GM18520 (cell line): ENCODE results near the gene CTBP1.

Source experiments
- ATAC-seq: cut with Tn5 transposase; IDR thresholded peaks from one replicate; pipeline ENCODE4 v1.9.1; 2021; ENCODE audit not compliant: unreplicated experiment

CTBP1 gene

DNA sequence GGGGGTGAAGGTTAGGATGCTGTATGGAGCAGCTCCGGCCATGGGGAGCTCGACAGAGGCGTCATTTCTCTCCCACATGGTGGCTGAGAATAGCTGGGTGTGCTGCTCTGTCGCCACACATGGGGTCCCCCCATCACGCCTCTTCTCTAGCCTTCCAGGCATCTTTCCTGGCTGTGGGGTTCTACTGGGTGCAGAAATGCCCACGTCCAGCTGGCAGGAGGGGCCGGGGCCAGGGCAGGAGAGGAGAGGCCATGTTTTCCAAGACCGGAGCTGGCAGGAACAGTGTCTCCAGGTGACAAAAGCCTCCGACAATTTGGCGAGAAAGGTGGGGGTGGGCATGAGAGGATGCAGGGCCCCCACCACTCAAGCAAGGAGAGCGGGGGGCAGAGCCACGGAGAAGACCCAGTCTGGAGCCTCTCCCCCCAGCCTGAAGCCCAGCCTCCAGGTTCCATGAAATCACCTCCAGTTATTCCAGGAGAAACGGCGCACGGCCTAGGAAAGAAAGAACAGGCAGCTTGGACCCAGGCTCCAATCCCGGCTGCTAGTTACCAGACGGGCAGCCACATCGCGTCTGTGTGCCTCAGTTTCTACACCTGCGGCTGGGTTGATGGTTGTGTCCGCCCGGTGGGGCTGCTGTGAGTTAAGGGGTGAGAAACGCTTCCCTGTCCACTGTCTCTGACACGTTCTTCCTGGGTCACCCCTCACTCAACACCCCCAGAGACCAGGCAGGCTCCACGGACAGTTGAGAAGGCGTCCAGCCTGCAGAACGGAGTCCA, 49.2 kb downstream of the CTBP1 start:
- no peak for ATAC-seq

DNA sequence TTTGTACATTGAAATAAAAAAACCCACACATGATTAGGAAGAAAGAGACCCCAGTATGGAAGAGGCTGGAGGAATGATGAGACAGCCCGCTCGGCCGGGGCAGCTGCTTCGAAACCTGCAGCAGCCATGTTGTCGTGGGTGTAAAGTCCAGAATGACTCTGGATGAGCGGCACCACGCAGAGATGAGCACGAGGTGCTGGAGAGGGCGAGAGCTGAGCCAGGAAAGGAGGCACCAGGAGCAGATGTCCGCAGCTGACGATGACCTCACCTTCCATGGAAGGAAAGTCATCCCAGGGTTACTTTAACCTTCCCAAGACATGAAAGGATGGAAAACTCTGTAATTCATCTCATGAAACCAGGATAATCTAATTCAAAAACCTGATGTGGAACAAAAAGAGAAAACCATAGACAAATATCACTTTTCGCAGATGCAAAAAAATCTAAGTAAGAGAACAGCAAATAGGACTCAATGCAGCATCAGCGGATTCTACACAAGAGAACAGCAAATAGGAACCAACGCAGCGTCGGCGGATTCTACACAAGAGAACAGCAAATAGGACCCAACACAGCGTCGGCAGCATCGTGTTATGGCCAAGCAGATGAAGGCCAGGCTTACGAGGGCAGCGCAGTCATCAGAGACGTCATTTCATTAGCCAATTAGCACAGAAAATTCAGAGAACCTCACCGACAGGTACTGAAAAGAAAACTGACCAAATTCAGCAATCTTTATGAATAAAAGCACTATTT, 50.7 kb downstream of the CTBP1 start:
- ATAC-seq: no peak

DNA sequence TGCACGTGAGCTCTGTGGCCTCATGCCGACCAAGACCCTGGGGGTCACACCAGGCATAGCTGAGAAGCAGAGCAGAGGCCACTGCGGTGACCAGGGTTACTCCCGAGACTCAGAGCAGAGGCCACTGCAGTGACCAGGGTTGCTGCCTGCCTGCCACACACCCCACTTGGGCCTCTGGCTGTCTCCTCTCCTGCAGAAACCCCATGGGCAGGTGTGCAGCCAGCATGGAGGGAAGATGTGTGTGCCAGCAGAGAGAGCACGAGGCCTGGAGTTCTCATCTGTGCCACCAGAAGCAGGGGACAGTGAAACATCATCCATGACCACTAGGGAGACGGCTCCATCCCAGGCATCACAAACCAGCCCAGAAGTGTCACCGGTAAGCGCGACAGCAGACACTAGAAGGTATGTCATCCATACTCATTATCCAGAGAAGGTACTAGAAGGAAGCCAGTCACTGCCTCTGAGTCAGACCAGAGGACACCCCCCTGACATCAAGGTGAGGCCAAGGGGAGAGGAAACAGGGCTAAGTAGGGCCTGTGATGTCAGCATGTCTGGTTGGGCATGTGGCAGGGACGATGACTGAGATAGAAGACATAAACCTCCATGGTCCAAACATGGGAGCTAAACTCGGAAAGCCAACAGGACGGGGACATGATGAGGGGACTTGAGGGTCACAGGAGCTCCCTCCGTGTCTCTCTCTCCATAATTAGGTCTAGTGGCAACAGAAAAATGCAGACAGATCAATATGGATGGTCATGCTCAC, 52.3 kb downstream of the CTBP1 start:
- no peak for ATAC-seq

DNA sequence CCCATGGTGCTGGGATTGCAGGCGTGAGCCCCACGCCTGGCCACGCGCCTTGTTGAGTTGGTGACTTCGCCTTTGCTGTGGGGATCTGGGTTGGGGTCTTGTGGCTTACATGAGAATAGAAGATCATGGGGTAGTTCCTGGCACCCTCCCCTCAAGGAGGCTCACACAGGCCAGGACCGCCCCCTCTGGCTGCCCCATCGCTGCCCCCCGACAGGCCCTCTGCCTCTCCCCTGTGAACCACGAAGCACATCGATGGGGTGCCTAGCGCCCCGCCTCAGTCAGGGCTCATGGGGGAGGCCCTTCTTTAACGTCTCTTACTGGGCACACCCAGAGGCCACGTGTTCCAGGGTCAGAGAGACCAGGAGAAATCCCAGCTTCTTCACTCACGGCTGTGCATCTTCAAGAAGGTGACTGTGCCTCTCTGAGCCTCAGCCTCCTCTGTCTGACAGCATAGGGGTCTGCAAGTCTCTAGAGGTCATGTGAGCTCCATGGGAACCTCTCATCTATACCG, 53.0 kb downstream of the CTBP1 start:
- ATAC-seq: no peak

DNA sequence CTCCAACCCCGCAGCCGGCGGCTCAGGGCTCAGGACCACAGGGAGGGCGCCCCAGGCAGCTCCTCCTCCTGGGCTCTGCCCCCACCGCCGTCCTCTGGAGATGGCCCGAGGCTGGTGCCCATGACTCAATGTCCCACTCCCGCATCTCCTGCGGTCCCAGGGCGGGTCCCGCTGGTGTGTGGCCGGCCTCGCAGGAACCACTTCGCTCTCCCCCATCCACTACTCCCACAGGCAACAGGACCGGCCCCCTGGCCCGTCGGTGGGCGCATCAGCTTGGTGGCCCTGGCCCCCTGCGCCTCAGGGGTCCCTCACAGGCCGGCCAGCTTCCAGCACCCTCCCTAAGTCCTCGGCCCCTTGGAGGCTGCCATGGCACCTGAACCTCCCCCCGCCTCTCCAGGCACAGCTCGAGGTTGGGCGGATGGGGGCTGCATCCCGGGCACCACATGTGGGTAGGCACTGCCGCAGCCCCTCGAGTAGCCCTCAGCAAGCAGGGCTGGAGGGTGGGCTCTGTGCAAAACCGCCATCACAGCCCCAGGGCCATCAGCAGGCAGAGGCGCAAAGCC, 53.7 kb downstream of the CTBP1 start:
- no peak for ATAC-seq

DNA sequence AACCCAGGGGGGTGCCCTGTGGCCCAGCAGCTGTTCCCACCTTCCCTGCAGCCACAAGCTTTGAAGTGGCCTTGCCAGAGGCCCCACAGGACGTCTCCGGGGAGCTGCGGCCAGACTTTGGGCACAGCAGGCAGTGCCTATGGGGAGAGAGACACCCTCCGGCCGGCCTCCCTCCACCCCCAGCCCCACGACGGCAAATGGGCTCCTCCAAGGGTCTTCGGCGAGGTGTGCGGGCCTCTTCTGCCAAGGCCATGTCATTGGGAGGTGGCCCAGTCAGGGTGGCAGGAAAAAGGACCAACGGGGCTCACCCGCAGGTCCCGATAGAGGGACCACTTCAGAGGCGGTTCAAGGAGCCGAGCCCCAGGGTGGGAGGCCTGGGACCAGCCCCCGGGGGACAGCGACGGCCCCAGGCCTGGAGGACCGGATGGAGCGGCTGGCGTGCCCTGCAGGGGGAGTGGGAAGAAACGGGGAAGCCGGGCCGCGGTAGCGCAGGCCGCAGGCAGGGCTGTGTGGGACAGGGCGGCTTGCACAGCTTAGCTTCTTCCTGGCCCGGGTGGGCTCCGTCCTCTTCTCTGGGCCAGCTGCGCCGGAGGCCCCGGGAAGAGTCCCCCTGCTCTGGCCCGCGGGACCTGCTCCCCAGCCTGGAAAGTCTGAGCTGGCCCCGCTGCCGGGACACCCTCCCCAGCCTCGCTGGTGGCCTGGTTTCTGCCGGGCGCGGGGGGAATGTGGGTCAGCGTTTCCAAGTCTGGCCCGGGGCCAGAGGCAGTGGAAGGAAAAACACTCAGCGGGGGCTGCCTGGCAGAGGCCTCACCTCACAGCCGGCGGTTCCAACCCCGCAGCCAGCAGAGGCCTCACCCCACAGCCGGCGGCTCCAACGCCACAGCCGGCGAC, 54.7 kb downstream of the CTBP1 start:
- ATAC-seq: no peak

DNA sequence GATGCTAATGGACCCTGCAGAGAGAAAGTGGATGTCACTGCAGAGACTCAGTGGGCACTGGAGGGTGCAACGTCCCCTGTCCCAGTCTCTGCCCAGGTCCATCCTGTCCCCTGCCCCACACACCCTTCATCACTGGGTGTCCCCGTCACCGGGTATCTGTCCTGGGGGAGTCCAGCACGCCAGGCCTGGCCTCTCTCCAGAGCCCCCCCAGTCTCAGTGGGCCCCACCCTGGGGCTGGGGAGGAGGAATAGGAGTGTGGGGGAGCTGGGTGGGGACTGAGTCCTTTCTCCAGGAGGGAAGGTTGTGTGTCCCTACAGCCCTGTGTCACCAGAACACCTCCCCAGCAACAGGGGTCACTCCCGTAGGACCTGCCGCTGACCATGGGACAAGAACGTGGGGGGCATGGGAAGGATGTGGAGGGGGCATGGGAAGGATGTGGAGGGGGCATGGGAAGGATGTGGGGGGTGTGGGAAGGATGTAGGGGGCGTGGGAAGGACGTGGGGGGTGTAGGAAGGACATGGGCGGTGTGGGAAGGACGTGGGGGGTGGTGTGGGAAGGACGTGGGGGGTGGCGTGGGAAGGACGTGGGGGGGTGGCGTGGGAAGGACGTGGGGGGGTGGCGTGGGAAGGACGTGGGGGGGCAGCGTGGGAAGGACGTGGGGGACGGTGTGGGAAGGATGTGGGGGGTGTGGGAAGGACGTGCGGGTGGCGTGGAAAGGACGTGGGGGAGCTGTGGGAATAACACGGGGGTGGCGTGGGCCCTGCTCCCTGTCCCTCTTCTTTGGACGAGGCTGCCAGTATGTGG, 55.5 kb downstream of the CTBP1 start:
- no peak for ATAC-seq

DNA sequence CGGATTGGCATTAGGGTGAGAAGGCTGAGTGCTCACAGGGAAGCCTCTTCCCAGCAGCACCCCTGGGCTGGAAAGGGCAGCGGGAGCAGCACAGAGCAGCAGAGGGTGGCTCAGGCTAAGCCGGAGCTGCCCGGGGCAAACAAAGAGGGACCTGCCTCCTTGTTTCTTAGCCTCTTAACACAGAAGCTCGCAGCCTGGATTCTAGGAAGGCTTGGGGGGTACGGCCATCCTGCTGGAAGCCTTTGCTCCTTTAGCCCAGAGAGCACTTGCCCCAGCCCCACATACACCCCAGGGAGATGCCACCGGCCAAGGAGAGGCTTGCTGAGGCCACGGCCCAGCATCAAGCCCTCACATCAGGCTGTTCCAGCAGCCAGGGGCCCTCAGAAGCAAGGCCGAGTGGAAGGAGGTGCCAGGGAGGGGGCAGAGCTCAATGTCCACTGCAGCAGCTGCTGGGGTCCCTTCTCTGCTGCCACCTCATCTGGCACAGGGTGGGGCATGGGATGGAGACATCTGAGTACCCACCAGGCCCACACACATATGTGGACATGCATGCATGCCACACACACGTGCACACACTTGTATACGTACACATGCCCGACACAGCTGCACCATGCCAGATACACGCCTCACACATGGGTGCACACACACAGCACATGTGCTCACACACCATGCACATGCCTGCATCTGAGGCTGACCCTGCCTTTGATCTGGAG, 56.3 kb downstream of the CTBP1 start:
- no peak for ATAC-seq

DNA sequence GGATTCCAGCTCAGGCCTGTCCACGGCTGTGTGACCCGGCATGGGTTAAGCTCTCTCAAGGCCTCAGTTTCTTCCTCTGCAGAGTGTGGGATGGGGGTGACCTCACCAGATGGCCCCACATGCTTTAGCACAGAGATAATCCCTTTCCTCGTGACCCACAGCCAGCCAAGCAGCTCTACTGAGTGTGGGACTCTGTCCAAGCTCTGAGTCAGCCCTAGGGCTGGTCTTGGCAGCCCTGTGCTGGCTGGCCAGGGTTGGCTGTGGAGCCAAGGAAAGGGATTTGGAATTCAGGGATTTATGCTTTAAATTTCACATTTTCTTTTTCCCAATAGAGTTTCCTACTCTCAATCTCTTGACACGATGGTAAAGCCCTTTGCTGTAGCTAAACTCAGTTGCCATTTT, 56.8 kb downstream of the CTBP1 start:
- ATAC-seq: no peak

DNA sequence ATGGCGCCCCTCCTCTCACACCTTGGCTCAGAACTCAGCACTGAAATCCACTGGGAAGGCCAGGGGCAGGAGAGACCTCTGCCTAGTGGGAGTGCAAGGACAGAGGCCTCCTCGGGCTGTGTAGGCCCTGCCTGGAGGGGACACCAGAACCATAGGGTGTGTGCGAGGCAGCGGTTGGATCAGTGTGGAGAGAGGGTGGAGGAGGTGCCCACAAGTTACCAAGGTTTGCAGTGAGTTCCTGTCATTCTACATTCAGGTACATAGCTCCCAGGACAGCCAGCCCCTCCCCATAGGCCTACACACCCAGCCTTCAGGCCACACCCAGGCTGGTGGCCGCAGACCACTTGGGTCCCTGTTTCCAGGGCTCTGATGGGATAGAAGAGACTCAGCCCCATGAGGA, 57.3 kb downstream of the CTBP1 start:
- no peak for ATAC-seq

DNA sequence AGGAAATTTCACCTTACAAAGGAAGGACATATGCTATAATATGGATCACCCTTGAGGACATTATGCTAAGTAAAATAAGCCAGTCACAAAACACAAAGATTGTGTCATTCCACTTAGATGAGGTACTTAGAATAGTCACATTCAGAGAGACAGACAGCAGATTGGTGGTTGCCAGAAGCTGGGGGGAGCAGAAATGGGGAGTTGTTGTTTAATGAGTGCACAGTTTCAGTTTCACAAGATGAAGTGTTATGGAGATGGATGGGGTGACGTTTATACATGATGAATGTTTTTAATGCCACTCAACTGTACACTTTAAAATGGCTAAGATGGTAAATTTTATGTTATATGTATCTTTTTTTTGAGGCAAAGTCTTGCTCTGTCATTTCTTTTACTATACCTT, 61.7 kb downstream of the CTBP1 start:
- peak; percentile 79 for ATAC-seq

DNA sequence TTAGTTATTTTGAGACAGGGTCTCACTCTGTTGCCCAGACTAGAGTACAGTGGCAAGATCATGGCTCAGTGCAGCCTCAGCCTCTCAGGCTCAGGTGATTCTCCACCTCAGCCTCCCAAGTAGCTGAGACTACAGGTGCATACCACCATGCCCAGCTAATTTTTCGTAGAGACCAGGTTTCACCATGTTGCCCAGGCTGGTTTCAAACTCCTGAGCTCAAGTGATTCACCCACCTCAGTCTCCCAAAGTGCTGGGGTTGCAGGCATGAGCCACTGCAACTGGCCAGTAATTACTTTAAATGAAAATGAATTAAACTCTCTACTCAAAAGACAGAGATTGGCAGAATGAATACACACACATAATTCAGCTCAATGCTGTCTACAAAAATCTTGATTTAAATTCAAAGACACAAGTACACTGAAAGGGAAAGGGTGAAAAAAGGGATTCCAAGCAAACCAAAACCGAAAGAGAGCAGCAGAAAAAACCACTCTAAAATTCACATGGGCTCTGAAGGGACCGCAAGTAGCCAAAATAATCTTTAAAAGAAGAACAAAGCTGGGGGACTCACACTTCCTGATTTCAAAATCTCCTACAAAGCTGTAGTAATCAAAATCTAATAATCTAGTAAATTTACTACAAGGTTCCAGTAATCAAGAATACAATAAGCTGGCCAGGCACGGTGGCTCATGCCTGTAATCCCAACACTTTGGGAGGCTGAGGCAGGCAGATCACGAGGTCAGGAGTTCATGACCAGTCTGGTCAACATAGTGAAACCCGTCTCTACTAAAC, 64.8 kb downstream of the CTBP1 start:
- no peak for ATAC-seq

DNA sequence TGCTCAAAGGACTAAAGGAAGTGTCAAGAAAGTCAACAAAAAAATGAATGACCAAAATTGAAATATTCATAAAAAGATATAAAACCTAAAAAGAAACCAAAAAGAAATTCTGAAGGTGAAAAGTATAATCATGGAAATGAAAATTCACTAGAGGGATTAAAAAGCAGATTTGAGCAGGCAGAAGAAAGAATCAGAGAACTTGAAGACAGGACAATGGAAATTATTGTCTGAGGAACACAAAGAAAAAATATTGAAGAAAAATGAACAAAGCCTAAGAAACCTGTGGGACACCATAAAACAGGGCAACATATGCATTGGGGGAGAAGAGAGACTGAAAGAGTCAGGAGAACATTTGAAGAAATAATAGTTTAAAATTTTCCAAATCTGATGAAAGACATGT, 66.6 kb downstream of the CTBP1 start:
- ATAC-seq: no peak

DNA sequence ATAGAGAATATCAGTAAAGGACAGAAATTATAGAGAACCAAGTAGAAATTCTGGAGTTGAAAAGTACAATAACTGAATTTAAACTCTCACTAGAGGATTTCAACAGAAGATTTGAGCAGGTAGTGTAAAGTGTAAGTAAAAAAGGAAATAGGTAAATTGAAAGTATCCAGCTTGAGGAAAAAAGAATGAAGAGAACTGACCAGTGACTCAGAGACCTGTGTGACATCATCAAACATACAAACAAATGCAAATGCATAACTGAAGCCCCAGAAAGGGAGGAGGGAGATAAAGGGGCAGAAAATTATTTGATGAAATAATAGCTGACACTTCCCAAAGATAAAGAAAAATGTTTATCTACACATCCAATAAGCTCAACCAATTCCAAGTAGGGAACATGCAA, 68.3 kb downstream of the CTBP1 start:
- ATAC-seq: no peak

DNA sequence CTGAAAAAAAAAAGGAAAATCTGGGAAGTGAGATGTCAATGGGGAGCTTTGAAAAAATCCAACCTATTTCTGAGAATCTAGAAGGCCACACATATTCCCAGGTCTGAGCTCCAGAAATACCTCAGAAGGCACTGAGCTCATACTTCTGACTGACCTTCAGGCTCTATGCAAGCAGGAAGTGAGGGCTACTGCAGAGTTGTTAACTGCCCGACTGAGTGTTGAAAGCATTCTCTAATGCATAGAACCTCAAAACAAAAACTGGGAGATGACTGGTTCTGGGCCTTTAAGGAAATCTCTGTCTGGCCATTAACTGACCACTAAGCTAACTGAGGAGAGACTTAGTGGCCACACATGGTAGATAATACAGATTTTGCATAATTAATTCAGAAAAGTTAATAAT, 69.0 kb downstream of the CTBP1 start:
- ATAC-seq: no peak

DNA sequence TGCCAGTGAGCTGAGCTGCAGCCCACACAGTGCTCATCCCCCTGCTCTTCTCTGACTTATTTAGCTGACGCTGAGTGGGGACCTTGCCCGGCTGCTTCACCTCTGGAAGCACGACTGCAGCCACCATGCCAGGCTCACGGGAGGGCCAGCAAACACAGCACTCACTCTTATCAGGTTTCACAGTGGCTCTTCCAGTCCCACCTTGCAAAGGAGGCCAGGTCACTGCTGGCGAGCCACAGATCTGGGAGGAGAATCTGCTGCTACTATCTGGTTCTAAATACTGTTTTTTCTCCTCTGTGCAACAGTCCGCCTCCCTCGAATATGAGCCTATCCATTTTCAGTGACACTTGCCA, 69.9 kb downstream of the CTBP1 start:
- no peak for ATAC-seq

DNA sequence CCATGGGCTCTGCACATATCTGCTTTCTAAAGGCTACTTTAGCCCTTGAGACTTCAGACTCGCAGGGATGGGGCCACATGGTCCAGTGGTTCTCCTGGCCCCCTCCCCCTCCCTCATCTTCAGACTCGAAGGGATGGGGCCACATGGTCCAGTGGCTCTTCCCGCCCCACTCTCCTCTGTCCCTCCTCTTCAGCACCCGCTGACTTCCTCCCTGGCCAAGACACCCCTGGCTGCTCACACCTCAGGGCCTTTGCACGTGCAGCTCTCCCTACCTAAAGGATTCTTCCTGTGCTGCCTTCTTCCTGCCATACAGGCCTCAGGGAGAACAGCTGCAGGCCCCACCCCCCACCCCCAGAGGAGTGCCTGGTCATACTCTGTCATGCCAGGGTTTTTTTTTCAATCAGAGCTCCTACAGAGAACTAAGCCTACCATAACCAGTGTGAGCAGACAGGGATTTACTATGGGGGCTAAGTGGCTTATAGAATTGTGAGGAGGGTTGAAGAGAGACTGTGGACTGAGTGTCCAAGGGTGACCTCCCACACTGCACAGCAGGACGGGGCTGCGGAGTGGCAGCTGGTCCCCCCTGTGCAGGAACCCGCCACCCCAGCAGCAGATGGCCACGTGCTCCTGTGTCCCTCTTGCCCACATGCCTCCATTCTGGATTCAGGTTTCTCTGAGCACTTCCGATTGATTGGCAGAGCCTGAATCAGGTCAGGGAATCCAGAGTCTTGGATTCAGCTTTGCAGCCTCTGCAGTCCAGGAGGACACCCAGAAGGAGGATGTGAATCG, 70.4 kb downstream of the CTBP1 start:
- ATAC-seq: no peak
